Eye (tissue), 1 donor: Measurements from ENCODE around the gene ELOVL1.
A peak's percentile ranks its signal among the peaks of the same experiment; 100 is the strongest.

ENCODE experiments used
- DNase-seq: peaks from one replicate; pipeline ENCODE4 v3.0.0-alpha.2; 2015

The ELOVL1 gene

GRCh38 chr1:43352881-43353280 lies 14.9 kb downstream of the ELOVL1 start:
- no peak for DNase-seq

GRCh38 chr1:43352351-43352705 lies 15.5 kb downstream of the ELOVL1 start:
- no peak for DNase-seq

DNA sequence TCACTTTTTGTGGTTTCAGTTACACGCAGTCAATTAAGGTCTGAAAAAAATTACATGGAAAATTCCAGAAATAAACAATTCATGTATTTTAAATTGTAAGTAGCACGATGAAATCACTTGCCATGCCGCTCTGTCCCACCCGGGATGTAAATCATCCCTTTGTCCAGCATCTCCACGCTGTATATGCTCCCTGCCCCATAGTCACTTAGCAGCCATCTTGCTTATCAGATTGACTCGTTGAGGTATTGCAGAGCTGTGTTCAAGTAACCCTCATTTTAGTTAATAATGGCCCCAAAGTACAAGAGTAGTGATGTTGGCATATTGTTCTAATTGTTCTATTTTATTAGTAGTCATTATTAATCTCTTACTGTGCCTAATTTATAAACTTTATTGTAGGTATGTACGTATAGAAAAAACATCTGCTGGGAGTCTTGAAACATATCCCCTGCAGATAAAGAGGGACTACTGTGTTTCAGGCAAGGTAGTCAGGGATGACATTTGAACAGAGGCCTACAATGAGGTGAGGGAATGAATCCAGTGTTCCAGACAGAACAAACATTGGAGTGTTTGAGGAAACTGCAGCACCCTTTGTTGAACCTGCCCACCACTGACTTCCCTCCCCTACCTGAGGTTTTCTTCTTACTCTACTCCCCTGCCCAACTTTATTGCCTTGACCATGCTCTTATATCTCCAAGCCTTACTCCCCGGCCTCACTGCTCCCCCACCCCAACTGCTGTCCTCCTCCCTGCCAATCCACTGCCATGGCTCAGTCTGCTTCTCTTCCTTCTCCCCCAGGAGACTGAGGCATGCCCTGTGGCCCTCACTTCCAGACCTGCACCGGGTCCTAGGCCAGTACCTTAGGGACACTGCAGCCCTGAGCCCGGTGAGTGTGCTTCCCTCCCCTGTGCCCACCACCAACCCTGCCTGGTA lies 16.1 kb downstream of the ELOVL1 start:
- DNase-seq, result no peak

GRCh38 chr1:43350976-43351375 lies 16.8 kb downstream of the ELOVL1 start:
- DNase-seq, result no peak

- DNase-seq, result no peak
These were observed 18.1 kb downstream of the ELOVL1 start for GRCh38 chr1:43349594-43350306.

DNA sequence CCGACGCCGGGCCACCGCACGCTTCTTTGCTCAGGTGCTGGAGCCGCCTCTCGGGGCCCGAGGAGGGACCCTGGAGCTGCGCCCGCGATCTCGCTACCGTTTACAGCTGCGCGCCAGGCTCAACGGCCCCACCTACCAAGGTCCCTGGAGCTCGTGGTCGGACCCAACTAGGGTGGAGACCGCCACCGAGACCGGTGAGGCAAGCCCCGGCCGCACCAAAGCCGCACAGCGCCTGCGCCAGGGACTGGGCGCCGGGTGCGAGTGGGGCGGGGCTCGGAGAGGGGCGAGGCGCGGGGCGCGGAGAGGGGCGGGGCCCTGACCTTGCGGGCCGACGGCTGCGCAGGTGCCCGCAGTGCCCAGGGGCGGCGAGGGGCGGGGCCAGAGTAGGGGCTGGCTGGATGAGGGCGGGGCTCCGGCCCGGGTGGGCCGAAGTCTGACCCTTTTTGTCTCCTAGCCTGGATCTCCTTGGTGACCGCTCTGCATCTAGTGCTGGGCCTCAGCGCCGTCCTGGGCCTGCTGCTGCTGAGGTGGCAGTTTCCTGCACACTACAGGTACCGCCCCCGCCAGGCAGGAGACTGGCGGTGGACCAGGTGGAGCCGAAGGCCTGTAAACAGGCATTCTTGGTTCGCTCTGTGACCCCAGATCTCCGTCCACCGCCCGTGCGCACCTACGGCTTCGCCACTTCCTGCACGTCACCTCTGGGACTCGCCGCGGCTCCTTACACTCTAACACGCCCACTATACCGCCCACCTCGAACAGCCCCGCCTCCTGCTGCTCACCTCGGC lies 18.8 kb downstream of the ELOVL1 start:
- peak; percentile 93 for DNase-seq

- no peak for DNase-seq
These were observed 19.4 kb downstream of the ELOVL1 start for GRCh38 chr1:43348343-43348808.

DNA sequence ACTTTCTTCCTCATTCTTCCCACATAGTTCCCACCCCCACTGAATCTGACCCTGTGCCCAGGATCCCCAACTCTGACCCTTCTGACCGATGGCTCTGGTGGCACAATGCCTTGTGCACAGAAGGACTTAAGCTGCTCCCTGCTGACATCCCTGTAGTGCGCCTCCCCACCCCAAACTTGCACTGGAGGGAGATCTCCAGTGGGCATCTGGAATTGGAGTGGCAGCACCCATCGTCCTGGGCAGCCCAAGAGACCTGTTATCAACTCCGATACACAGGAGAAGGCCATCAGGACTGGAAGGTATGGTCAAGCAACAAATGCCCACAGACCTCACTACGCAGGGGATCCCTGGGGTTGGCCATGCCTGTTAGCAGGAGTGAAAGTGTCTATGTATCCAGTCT lies 21.2 kb downstream of the ELOVL1 start:
- DNase-seq, result no peak

DNA sequence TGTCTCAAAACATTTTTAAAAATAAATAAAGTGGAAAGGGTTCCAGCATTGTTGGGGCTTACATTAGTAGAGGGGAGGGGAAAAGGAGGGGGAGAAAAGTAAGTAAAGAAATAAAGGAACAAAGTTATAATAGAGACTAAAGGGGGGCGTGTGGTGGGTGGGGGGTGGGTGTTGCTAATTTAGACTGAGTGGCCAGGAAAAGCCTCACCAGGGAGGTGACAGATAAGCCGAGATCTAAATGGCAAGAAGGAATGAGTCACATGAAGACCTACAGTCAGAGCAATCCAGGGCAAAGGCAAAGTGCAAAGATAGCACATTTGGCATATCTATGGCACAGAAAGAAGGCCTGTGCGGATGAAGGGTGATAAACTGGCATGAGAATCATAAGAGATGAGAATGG lies 22.7 kb downstream of the ELOVL1 start:
- no peak for DNase-seq

DNA sequence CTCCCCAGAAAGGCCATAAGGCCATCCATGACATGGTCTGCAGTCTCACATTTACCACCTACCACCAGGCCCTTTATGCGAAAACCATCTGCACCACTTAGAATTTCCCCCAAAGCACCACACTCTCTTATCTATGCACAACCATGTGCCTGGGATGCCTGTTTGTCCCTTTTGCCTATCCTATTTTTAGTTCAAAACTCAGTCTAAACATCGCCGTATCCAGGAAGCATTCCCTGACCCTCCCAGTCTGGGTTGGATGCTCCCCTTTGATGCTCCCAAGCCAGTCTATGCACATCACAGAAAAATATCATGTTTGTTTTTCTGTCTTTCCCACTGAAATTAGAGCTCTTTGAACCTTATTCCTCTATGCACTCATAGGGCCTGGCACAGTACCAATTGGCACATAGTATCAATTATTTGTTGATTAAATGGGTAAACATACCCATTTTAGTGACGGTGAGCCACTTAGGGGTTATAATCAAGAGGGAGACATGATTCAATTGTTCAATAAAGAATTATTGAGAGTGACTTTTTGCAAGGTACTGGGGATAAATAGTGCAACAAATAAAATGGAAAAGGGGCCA lies 23.5 kb downstream of the ELOVL1 start:
- no peak for DNase-seq

DNA sequence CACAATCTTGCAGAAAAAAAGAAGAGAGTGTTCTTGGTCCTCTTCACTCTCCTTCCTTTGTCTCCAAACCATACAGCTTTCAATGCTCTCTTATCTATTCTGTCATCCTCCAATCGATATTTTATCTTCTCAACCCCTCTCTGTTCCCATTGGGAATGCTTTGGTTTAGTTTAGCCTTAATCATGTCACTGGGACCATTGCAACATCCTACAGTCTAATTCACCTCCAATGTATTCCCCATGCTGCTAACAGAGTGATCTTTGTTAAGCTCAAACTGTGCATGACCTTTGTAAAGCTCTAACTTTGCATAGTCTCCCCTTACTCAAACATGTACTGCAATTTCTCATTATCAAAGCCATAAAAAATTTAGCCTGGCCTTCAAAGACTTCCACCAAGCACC lies 27.3 kb downstream of the ELOVL1 start:
- DNase-seq, result no peak

- DNase-seq, result no peak
These were observed 28.1 kb downstream of the ELOVL1 start for GRCh38 chr1:43339584-43340232.

DNA sequence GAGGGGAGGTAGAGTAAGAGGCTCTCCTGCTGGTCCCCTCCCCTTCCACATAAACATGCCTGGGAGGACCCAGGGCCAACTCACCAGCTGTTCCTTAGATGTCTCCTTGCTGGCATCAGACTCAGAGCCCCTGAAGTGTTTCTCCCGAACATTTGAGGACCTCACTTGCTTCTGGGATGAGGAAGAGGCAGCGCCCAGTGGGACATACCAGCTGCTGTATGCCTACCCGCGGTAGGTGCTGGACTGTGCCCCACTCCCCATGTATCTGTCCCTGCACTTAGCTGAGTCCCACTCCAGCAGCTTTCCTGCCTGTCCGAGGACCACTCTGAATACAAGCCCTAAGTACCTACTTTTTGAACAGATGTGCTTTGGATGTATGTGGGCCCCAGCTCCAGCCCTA lies 29.8 kb downstream of the ELOVL1 start:
- no peak for DNase-seq

- no peak for DNase-seq
These were observed 30.2 kb downstream of the ELOVL1 start, which contains the start of gene MPL for GRCh38 chr1:43337588-43337987. Gene MPL (plus strand): TSS chr1:43337818. CDS start chr1:43337849, 31 bp downstream.

GRCh38 chr1:43334453-43335205 lies 33.2 kb downstream of the ELOVL1 start:
- no peak for DNase-seq

DNA sequence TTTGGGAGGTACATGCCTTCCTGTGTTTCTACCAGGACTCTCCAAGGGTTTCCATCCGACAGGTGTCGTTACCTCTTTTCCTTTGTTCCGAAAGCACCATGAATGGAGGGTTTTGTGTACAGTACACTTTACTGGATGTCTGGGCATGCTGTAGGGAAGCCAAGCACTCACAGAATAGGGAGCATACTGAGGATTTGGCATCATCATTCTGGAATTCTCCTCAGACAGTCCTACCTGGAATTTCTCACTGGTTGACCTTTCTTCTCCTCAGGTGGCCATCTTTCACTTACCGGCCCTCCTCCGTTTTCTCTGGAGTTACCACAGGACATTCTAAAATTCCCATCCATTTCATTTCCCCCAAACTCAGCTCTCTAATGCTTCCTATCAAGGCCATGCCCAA lies 36.1 kb downstream of the ELOVL1 start:
- no peak for DNase-seq

DNA sequence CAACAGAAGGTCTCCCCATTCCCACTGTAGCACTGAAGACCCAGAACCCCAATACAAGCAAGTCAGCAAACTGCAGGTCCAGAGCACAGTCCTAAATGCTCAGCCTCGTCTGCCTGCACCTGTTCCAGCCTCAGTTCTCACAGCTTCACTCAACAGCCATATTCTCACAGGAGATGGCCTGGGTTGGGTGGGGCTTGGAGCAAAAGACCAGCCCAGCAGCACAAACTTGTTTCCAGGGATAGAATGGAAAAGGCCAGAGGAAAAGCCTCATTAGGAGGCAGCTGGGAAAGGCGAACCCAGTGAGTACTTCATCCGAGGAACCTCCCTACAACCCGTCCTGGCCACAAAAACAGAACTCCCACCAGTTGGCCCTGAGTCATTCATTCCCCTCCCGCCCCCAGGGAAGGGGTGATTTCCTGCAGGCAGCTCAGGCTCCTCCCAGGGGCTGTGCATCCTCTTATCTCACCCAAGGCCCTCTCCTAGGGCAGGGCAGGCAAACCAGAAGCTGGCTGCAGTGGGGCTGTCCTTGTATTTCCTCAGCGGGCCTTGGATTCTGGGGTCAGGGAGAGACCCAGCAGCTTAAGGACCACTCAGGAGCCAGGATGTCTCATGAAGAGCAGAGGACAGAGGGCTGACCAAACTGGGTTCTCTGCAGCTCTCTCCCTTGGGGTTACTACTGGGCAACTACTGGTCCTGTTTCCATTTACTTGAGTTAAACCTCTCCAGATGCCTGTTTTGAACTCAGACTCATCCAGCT lies 37.6 kb downstream of the ELOVL1 start:
- DNase-seq, result no peak

GRCh38 chr1:43327549-43328292 lies 40.1 kb downstream of the ELOVL1 start:
- DNase-seq, result no peak

- DNase-seq, result no peak
These were observed 42.4 kb downstream of the ELOVL1 start for GRCh38 chr1:43325381-43325780.

GRCh38 chr1:43324810-43325209 lies 43.0 kb downstream of the ELOVL1 start:
- no peak for DNase-seq
